ENCODE data around the gene RAD51AP1. TPM values are rescaled to one million over a fixed set of nuclear protein-coding genes. Genes with fewer than 3 reads are reported as not detected.

The RAD51AP1 gene
- total and polyA plus RNA-seq, 2 donors (not counting 1 experiment from before 2014, with no cell fraction given), result 3.5 to 4.6 TPM

GRCh38 chr12:4579305-4580102 is 40.8 kb downstream of the RAD51AP1 start:
- no peaks in the 10 kb centered on the region for H3K9me3 ChIP-seq (ENCODE audit: control extremely low read depth in 1 of 3, control insufficient read depth in 2 of 3, insufficient read depth in 1 of 3, low read length in 2 of 3)
- peak; percentile 49 for DNase-seq
- no peak overlapping the region for H3K4me3 Mint-ChIP-seq
- ChIA-PET CTCF (interaction anchor here (1.0 to 3.2 kb wide), 10 partner anchors 13 to 692 kb away, joined by 3 to 46 read pairs (median 4); no protein-coding TSS in a partner anchor), POLR2A (no interaction called here)
- no peaks in the 10 kb centered on the region for H3K9me3 Mint-ChIP-seq (ENCODE audit: insufficient read depth)
- H3K27me3 Mint-ChIP-seq, result no peaks in the 10 kb centered on the region
- H3K4me3 ChIP-seq (ENCODE audit: control extremely low read depth in 1 of 5, extremely low read depth in 1 of 5, insufficient read depth in 1 of 5, low read depth in 2 of 5, low read length in 4 of 5), result no peak overlapping the region
- H3K27me3 ChIP-seq (replicated peaks in 1 of 4; ENCODE audit: control extremely low read depth in 1 of 4, control insufficient read depth in 3 of 4, insufficient read depth in 4 of 4, low read length in 3 of 4), result no peaks in the 10 kb centered on the region
- intact Hi-C loops (cut with micrococcal nuclease), result loop anchor here (2.0 kb wide), 1 partner anchor 423 kb away; no protein-coding TSS in a partner anchor
- no peaks in the 10 kb centered on the region for H3K36me3 ChIP-seq (replicated peaks in 1 of 2; ENCODE audit: control extremely low read depth in 1 of 2, control insufficient read depth in 1 of 2, extremely low read depth in 1 of 2, insufficient read depth in 2 of 2, low read length in 1 of 2)
- TF ChIP-seq EZH2 (IDR thresholded peaks at IDR 0.05; ENCODE audit: borderline replicate concordance, insufficient read depth, low read depth, low read length, poor library complexity, severe bottlenecking), result no peak
- TF ChIP-seq CTCF (IDR thresholded peaks at IDR 0.05), result no peak
- ATAC-seq (ENCODE audit: low read depth), result peak; percentile 49
- no peaks in the 10 kb centered on the region for H3K79me2 ChIP-seq (ENCODE audit: control insufficient read depth, insufficient read depth, low read length)
- 0% methylated on average over 1 of the region's 8 CpGs for WGBS (ENCODE audit: insufficient coverage)
- peaks cover 0 to 6% of the 10 kb centered on the region in 2 donors for H3K4me1 ChIP-seq (ENCODE audit: control insufficient read depth in 2 of 2, insufficient read depth in 2 of 2, low read length in 2 of 2)
- peaks cover 12% of the 10 kb centered on the region for H3K4me1 Mint-ChIP-seq
- no peak overlapping the region for H3K9ac ChIP-seq (ENCODE audit: low read length)
- no peak overlapping the region for H3K27ac Mint-ChIP-seq
- H3K27ac ChIP-seq (ENCODE audit: low read length in 2 of 2), result no peak overlapping the region
- H3K4me2 ChIP-seq (replicated peaks; ENCODE audit: low read depth, low read length, poor library complexity, severe bottlenecking), result no peak overlapping the region
- H2AFZ ChIP-seq (ENCODE audit: insufficient read depth, low read depth, low read length, poor library complexity, severe bottlenecking), result no peak overlapping the region
- no peaks in the 10 kb centered on the region for H4K20me1 ChIP-seq (ENCODE audit: control insufficient read depth, insufficient read depth, low read length, poor library complexity, severe bottlenecking)

GRCh38 chr12:4580281-4580688 is 41.6 kb downstream of the RAD51AP1 start:
- Histone ChIP-seq H3K27me3 (replicated peaks in 1 of 4; ENCODE audit: control extremely low read depth in 1 of 4, control insufficient read depth in 3 of 4, insufficient read depth in 4 of 4, low read length in 3 of 4) (no peaks in the 10 kb centered on the region), H3K4me1 (ENCODE audit: control insufficient read depth in 2 of 2, insufficient read depth in 2 of 2, low read length in 2 of 2) (peaks cover 0 to 6% of the 10 kb centered on the region in 2 donors), H3K27ac (ENCODE audit: low read length in 2 of 2) (no peak overlapping the region), H3K4me2 (replicated peaks; ENCODE audit: low read depth, low read length, poor library complexity, severe bottlenecking) (no peak overlapping the region), H3K4me3 (ENCODE audit: control extremely low read depth in 1 of 5, extremely low read depth in 1 of 5, insufficient read depth in 1 of 5, low read depth in 2 of 5, low read length in 4 of 5) (no peak overlapping the region), H3K9ac (ENCODE audit: low read length) (no peak overlapping the region), H3K36me3 (replicated peaks in 1 of 2; ENCODE audit: control extremely low read depth in 1 of 2, control insufficient read depth in 1 of 2, extremely low read depth in 1 of 2, insufficient read depth in 2 of 2, low read length in 1 of 2) (no peaks in the 10 kb centered on the region), H3K79me2 (ENCODE audit: control insufficient read depth, insufficient read depth, low read length) (no peaks in the 10 kb centered on the region), H3K9me3 (ENCODE audit: control extremely low read depth in 1 of 3, control insufficient read depth in 2 of 3, insufficient read depth in 1 of 3, low read length in 2 of 3) (no peaks in the 10 kb centered on the region), H4K20me1 (ENCODE audit: control insufficient read depth, insufficient read depth, low read length, poor library complexity, severe bottlenecking) (no peaks in the 10 kb centered on the region), H2AFZ (ENCODE audit: insufficient read depth, low read depth, low read length, poor library complexity, severe bottlenecking) (peak overlapping the region; percentile 3)
- Mint-ChIP-seq H3K4me1 (peaks cover 12% of the 10 kb centered on the region), H3K9me3 (ENCODE audit: insufficient read depth) (no peaks in the 10 kb centered on the region), H3K27ac (no peak overlapping the region), H3K4me3 (no peak overlapping the region), H3K27me3 (no peaks in the 10 kb centered on the region)
- ATAC-seq (ENCODE audit: low read depth) (no peak), DNase-seq (no peak)
- TF ChIP-seq EZH2 (IDR thresholded peaks at IDR 0.05; ENCODE audit: borderline replicate concordance, insufficient read depth, low read depth, low read length, poor library complexity, severe bottlenecking), result no peak
- no peak for TF ChIP-seq CTCF (IDR thresholded peaks at IDR 0.05)
- CTCF ChIA-PET, result interaction anchor here (0.9 to 3.2 kb wide), 10 partner anchors 12 to 275 kb away, joined by 3 to 46 read pairs (median 4); no protein-coding TSS in a partner anchor
- 52% methylated on average over 3 of the region's 3 CpGs for WGBS (ENCODE audit: insufficient coverage)
- POLR2A ChIA-PET, result no interaction called here
- intact Hi-C loops (cut with micrococcal nuclease), result no loop called here
